Adrenal gland (tissue), 12 donors: Measurements from ENCODE around the gene PYY. TPM values are rescaled to one million over a fixed set of nuclear protein-coding genes. Genes with fewer than 3 reads are reported as not detected.

ENCODE experiments used
- DNase-seq, 7 donors: peaks; one replicate each; pipeline ENCODE4 v3.0.0-alpha.2; 2019 to 2020
- H3K27ac ChIP-seq, 5 donors: fragments of 200-600 bp; sonication (generic) in 4 of 5; 1 replicate in 3 of 5; 2 replicates in 2 of 5; pipeline versions ENCODE4 v1.5.1 to v1.8.0; 2016 to 2020; ENCODE audit warnings: mild to moderate bottlenecking in 1 of 5
- H3K27me3 ChIP-seq: fragments of 200-600 bp; 2 replicates; pipeline ENCODE4 v1.8.0; 2021
- H3K36me3 ChIP-seq, 2 donors: fragments of 200-600 bp; replicated peaks in 1 of 2; 1 replicate in 1 of 2; 2 replicates in 1 of 2; pipeline versions ENCODE4 v1.5.1 to v1.8.0; 2018 to 2022
- H3K4me1 ChIP-seq, 2 donors: fragments of 200-600 bp; replicated peaks in 1 of 2; 1 replicate in 1 of 2; 2 replicates in 1 of 2; pipeline versions ENCODE4 v1.5.1 to v1.8.0; 2018 to 2021
- H3K4me3 ChIP-seq, 4 donors: fragments of 200-600 bp; sonication (generic) in 3 of 4; one replicate each; pipeline ENCODE4 v1.5.1; 2016 to 2018
- H3K9me3 ChIP-seq, 3 donors: fragments of 200-600 bp; sonication (generic) in 1 of 3; replicated peaks in 1 of 3; 1 replicate in 2 of 3; 2 replicates in 1 of 3; pipeline versions ENCODE4 v1.5.1 to v1.8.0; 2016 to 2021
- POLR2A ChIP-seq, 2 donors: fragments of 450-650 bp; IDR thresholded peaks; one replicate each; pipeline ENCODE4 v1.6.1; 2017; ENCODE audit warnings: antibody characterized with exemption in 2 of 2, mild to moderate bottlenecking in 2 of 2, moderate library complexity in 1 of 2
- WGBS, 4 donors: extraction: QIAGEN DNeasy Blood & Tissue Kit in 2 of 4; methylation state at CpG; one replicate each; pipeline versions ENCODE4 v1.1.5 to v1.1.7; 2013 to 2017; 5-methylcytosine and 5-hydroxymethylcytosine counted together
- intact Hi-C, 2 donors: fragments of 100-400 bp; cut with DNase I; formaldehyde crosslinking; loops; one replicate each; pipeline versions ENCODE4 v1.14.1 to v1.15.0; 2022 to 2023
- polyA plus RNA-seq, 3 donors: library from polyadenylated mRNA; stranded (reverse); fragments of 200-250 nt in 2 of 3; fragments of 350-450 nt in 1 of 3; fragmentation: Illumina TruSeq in 1 of 3; extraction: RNeasy Lipid Tissue Mini Kit (QIAGEN cat#74804) in 1 of 3; gene quantifications; one replicate each; pipeline ENCODE4 v1.2.3, GENCODE V29; 2013 to 2014
- total RNA-seq, 9 donors: library from RNA; depleted of rRNA in 4 of 9; stranded (reverse); fragments of >200 nt in 4 of 9; fragments of 120-200 nt in 1 of 9; fragmentation: NEBNext Ultra II Directional in 1 of 9; extraction: Animal tissue kit (Norgen Biotek cat#: 25700) in 1 of 9; gene quantifications; one replicate each; pipeline versions ENCODE4 v1.1.0 to v1.2.4, GENCODE V29; 2013 to 2023
- TF ChIP-seq, protein P1 (sequence below), 6 experiments: fragments of 450-650 bp in 4 of 6; fragments of 200-600 bp in 2 of 6; sonication (generic) in 1 of 6; IDR thresholded peaks; 1 replicate in 5 of 6; 2 replicates in 1 of 6; pipeline versions ENCODE4 v1.5.1 to v1.8.0; 2016 to 2021; ENCODE audit warnings: antibody characterized with exemption in 6 of 6, mild to moderate bottlenecking in 2 of 6, moderate library complexity in 1 of 6
- donor health status: healthy with polysubstance abuse.
- donor health status: Bipolar disorder and iron deficiency.
- donor health status: DM: yes; HTN: yes; CAD: no.
- donor health status: DM: no; HTN: no; CAD: no.
- donor health status: DM: no; HTN: no; CAD: no.
- donor health status: DM: yes; HTN: yes; CAD: no.

Gene PYY
- total and polyA plus RNA-seq, 12 donors: 0.43 TPM; not detected in 11

DNA sequence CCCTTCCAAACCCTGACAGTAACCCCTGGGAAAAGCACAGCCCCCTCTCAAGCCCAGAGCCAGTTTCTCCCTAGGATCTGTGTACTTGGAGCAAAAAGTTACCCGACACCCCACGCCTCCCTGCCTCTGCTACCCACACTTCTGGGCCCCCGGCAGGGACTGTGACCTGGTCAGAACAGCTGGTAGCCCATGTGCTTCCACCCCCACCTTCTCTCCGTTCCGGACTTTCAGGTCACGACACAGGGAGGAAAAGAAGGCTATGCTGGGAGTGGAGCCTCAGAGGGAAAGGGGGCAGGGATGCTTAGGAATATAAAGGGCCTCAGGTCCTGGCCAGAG, 17.8 kb downstream of the PYY start:
- Histone ChIP-seq H3K27me3 (peaks cover 7% of the 10 kb centered on the region), H3K4me1 (no peaks in the 10 kb centered on the region), H3K36me3 (no peaks in the 10 kb centered on the region), H3K4me3 (no peak overlapping the region), H3K27ac (no peak overlapping the region), H3K9me3 (no peaks in the 10 kb centered on the region)
- DNase-seq: no peak
- 76 to 87% (median 80%) methylated on average over 6 of the region's 6 CpGs for WGBS, 4 donors
- TF ChIP-seq, protein P1, sequence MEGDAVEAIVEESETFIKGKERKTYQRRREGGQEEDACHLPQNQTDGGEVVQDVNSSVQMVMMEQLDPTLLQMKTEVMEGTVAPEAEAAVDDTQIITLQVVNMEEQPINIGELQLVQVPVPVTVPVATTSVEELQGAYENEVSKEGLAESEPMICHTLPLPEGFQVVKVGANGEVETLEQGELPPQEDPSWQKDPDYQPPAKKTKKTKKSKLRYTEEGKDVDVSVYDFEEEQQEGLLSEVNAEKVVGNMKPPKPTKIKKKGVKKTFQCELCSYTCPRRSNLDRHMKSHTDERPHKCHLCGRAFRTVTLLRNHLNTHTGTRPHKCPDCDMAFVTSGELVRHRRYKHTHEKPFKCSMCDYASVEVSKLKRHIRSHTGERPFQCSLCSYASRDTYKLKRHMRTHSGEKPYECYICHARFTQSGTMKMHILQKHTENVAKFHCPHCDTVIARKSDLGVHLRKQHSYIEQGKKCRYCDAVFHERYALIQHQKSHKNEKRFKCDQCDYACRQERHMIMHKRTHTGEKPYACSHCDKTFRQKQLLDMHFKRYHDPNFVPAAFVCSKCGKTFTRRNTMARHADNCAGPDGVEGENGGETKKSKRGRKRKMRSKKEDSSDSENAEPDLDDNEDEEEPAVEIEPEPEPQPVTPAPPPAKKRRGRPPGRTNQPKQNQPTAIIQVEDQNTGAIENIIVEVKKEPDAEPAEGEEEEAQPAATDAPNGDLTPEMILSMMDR (IDR thresholded peaks at IDR 0.05): no peak
- no peak for TF ChIP-seq POLR2A (IDR thresholded peaks at IDR 0.05)
- intact Hi-C loops: no loop called here

DNA sequence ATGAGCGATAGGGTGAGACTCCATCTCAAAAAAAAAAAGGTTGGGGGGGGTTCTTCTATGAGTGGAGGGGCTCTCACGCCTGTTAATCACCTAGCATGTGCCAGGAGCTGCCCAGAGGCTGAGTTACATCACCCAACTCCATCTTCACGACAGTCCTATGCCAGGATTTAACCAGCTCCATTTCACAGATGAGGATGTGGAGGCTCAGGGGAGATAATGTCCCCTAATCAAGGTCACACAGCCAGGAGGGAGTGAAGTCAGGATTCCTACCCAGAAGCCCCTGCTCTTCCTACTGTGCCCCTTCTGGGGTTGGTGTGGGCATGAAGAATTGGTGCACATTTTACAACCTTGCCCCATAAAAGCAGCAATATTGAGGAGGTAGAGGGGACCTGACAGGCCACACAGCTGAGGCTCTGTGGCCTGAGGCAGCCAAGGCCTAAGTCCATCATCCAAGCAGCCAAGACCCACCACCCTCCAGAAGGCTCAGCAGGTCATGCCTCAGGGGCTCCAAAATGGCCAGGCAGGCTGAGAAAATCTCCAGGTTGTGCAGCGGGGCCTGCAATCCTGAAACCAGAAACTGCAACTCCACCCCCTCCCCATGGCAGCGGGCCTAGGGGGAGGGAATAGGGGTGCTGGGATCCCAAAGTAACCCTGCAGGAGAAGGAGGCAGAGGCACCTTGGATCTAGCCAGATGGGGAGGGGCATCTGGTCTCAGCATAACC, 18.4 kb downstream of the PYY start:
- Histone ChIP-seq H3K27me3 (peaks cover 7% of the 10 kb centered on the region), H3K9me3 (no peaks in the 10 kb centered on the region), H3K4me1 (no peaks in the 10 kb centered on the region), H3K27ac (no peak overlapping the region), H3K36me3 (no peaks in the 10 kb centered on the region), H3K4me3 (no peak overlapping the region)
- intact Hi-C loops: no loop called here
- 71 to 87% (median 83%) methylated on average over 4 to 5 of the region's 5 CpGs for WGBS, 4 donors
- TF ChIP-seq, protein P1 (IDR thresholded peaks at IDR 0.05): no peak
- TF ChIP-seq POLR2A (IDR thresholded peaks at IDR 0.05): no peak
- no peak for DNase-seq

DNA sequence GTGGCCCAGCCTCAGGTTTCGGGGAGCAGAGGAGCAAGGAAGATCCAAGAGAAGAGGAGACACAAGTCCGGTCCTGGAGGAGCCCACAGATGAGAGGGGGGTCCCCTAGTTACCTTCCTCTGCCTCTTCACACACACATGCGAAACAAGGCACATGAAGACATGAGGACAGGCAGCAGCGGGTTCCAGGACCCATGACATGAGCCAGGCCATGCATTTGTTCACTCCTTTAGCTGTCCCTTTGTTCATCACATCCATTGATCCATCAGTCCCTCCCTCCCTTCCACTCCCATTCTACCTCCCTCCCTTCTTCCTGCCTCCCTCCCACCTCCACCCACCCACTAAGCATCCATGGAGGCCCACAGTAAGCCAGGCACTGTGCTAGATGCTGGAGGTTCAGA, 20.8 kb downstream of the PYY start:
- no peak for DNase-seq
- peaks cover 3% of the 10 kb centered on the region for H3K27me3 ChIP-seq
- no peak for TF ChIP-seq POLR2A (IDR thresholded peaks at IDR 0.05)
- TF ChIP-seq, protein P1 (IDR thresholded peaks at IDR 0.05): no peak
- H3K9me3 ChIP-seq: no peaks in the 10 kb centered on the region
- no peak overlapping the region for H3K27ac ChIP-seq
- H3K36me3 ChIP-seq: no peaks in the 10 kb centered on the region
- 80 to 94% (median 89%) methylated on average over 4 of the region's 4 CpGs for WGBS, 4 donors
- no peaks in the 10 kb centered on the region for H3K4me1 ChIP-seq
- intact Hi-C loops: no loop called here
- no peak overlapping the region for H3K4me3 ChIP-seq

DNA sequence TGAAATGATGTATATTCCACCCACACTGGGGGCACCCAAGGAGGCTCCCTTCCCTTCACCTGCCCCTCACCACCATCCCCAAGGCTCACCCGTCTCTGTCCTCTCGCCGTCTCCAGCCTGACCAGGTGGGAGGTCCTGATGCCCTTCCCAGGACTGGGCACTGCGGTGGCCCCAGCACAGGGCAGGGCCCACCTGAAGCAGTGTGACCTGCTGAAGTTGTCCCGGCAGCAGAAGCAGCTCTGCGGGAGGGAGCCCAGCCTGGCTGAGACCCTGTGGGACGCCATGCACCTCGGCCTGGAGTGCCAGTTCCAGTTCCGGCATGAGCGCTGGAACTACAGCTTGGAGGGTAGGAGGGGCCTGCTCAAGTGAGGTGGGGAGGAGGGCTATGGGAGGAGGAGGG, 21.4 kb downstream of the PYY start:
- Histone ChIP-seq H3K27ac (no peak overlapping the region), H3K9me3 (no peaks in the 10 kb centered on the region), H3K4me1 (no peaks in the 10 kb centered on the region), H3K36me3 (no peaks in the 10 kb centered on the region), H3K27me3 (peaks cover 3% of the 10 kb centered on the region), H3K4me3 (no peak overlapping the region)
- no peak for DNase-seq
- intact Hi-C loops: no loop called here
- WGBS, 4 donors: 71 to 92% (median 86%) methylated on average over 7 to 10 of the region's 10 CpGs
- TF ChIP-seq POLR2A (IDR thresholded peaks at IDR 0.05): no peak
- TF ChIP-seq, protein P1 (IDR thresholded peaks at IDR 0.05): no peak
